ENCODE results near the gene TIMP2.
A peak's percentile ranks its signal among the peaks of the same experiment; 100 is the strongest.

Gene TIMP2

GRCh38 chr17:78921437-78921971 lies 3.7 kb downstream of the TIMP2 start:
- H4K20me1 ChIP-seq = peaks cover 3 to 70% (median 43%) of the 10 kb centered on the region in 11 experiments; a peak in 17 of 22 replicates
- peaks cover 0 to 30% (median 15%) of the 10 kb centered on the region in 11 experiments; a peak in 12 of 22 replicates for H3K36me3 ChIP-seq
- H3K9me3 ChIP-seq (replicated peaks in 1 of 11) = no peaks in the 10 kb centered on the region
- TF ChIP-seq Cebpa-rat (IDR thresholded peaks at IDR 0.05) = no peak
- peak overlapping the region in 8 of 11 experiments; percentile 12 to 99 (median 72); a peak in 11 of 22 replicates for H3K27ac ChIP-seq
- H3K4me2 ChIP-seq = peak overlapping the region; percentile 92 to 100 (median 99)
- peak overlapping the region in 10 of 11 experiments; percentile 9 to 59 (median 34); a peak in 13 of 22 replicates for H3K9ac ChIP-seq
- H3K4me3 ChIP-seq = 0 out of 20 replicates have a peak overlapping the region, but pooled peaks of 1 of the 10 experiments have one; percentile 85
- H3K27me3 ChIP-seq = no peaks in the 10 kb centered on the region
- peaks cover 73 to 86% (median 84%) of the 10 kb centered on the region in 10 experiments for H3K4me1 ChIP-seq

DNA sequence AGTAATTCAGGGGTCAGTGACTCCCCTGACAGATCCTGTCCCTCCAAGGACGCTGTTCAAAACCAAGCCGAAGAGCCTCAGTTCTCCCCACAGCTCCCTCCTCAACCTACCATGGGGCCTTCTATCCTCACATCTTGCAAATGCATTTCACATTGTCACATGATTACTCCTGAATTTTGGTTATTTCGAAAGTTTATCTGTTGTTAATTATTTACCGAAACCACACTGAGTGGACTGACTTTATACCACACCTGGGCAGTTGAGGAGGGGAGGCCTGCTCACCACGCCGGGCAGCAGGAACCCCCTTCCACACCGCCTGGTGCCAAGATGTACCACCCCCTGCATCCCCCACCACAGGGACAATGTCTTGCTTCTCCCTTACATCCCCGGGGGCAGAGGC lies 4.7 kb downstream of the TIMP2 start:
- Histone ChIP-seq H3K9ac (peak overlapping the region; percentile 15 to 59 (median 33); a peak in 14 of 22 replicates), H3K27ac (peak overlapping the region in 9 of 11 experiments; percentile 10 to 99 (median 97); a peak in 14 of 22 replicates)
- TF ChIP-seq Cebpa-rat (IDR thresholded peaks at IDR 0.05) = no peak

GRCh38 chr17:78919861-78920450 lies 5.2 kb downstream of the TIMP2 start:
- TF ChIP-seq Cebpa-rat (IDR thresholded peaks at IDR 0.05) = no peak
- peak overlapping the region in 9 of 11 experiments; percentile 10 to 99 (median 97); a peak in 13 of 22 replicates for H3K27ac ChIP-seq
- no peak overlapping the region for H3K4me3 ChIP-seq
- no peaks in the 10 kb centered on the region for H3K9me3 ChIP-seq (replicated peaks in 1 of 11)
- H3K9ac ChIP-seq = peak overlapping the region in 10 of 11 experiments; percentile 15 to 59 (median 33); a peak in 12 of 22 replicates
- no peaks in the 10 kb centered on the region for H3K27me3 ChIP-seq
- peak overlapping the region; percentile 92 to 100 (median 99) for H3K4me2 ChIP-seq
- H3K36me3 ChIP-seq = peaks cover 0 to 30% (median 15%) of the 10 kb centered on the region in 11 experiments; a peak in 13 of 22 replicates
- peaks cover 3 to 79% (median 43%) of the 10 kb centered on the region in 11 experiments; a peak in 17 of 22 replicates for H4K20me1 ChIP-seq
- peaks cover 80 to 91% (median 91%) of the 10 kb centered on the region in 10 experiments for H3K4me1 ChIP-seq

More for the DNA sequence above, 4.7 kb downstream of the TIMP2 start:
- H3K36me3 ChIP-seq = peaks cover 0 to 30% (median 15%) of the 10 kb centered on the region in 11 experiments; a peak in 13 of 22 replicates
- H3K9me3 ChIP-seq (replicated peaks in 1 of 11) = no peaks in the 10 kb centered on the region
- no peaks in the 10 kb centered on the region for H3K27me3 ChIP-seq
- peaks cover 3 to 75% (median 43%) of the 10 kb centered on the region in 11 experiments; a peak in 17 of 22 replicates for H4K20me1 ChIP-seq
- peak overlapping the region; percentile 92 to 100 (median 99) for H3K4me2 ChIP-seq
- peaks cover 75 to 86% (median 85%) of the 10 kb centered on the region in 10 experiments for H3K4me1 ChIP-seq
- H3K4me3 ChIP-seq = no peak overlapping the region

GRCh38 chr17:78918979-78919378 lies 6.2 kb downstream of the TIMP2 start:
- H3K9ac ChIP-seq = peak overlapping the region in 10 of 11 experiments; percentile 5 to 96 (median 64); a peak in 15 of 22 replicates
- TF ChIP-seq Cebpa-rat (IDR thresholded peaks at IDR 0.05) = no peak
- H3K4me1 ChIP-seq = peaks cover 90 to 99% (median 98%) of the 10 kb centered on the region in 10 experiments
- peaks cover 2 to 83% (median 40%) of the 10 kb centered on the region in 11 experiments; a peak in 17 of 22 replicates for H4K20me1 ChIP-seq
- no peaks in the 10 kb centered on the region for H3K9me3 ChIP-seq (replicated peaks in 1 of 11)
- H3K4me2 ChIP-seq = peak overlapping the region; percentile 31 to 100 (median 98)
- peak overlapping the region in 2 of 10 experiments; percentile 12 to 19; a peak in 2 of 20 replicates for H3K4me3 ChIP-seq
- peak overlapping the region in 10 of 11 experiments; percentile 51 to 99 (median 97); a peak in 18 of 22 replicates for H3K27ac ChIP-seq
- peaks cover 0 to 30% (median 15%) of the 10 kb centered on the region in 11 experiments; a peak in 13 of 22 replicates for H3K36me3 ChIP-seq
- no peaks in the 10 kb centered on the region for H3K27me3 ChIP-seq

DNA sequence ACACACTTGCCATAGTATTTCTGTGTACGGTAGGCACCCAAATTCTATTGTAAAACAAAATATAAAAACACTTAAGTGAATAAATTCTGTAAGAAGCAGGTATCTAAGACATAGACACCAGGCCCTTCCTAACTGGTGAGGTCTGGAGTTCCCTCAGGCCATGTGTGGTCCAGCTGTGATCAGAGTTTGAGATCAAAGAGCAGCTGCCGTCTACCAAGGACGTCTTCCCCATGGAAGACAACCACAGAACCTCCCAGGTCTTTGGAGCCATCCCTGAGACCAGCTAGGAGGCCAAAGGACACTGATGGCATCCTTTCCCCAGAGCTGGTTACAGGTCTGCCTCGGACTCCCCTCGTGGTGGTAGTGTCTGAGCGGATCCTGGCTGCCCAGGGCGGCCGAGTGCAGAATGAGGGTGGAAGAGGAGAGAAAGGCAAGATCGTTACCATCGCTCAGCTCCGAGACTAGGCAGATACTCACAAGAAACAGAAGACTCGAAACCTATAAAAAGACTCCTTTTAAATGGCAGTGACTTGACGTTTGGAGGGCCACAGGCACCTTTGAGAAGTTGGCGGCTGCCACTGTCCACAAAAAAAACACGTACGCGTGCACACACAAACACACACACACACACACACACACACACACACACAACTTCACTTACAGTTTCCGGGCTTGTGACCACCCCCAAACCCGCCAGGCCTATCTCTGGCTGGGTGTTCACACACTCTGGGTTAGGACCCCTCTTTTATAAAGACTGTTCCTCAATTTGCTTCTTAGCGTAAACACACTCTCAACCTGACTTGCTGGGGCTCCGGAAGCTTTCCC lies 7.5 kb downstream of the TIMP2 start:
- peaks cover 0 to 84% (median 29%) of the 10 kb centered on the region in 11 experiments; a peak in 16 of 22 replicates for H4K20me1 ChIP-seq
- H3K4me3 ChIP-seq = peak overlapping the region in 5 of 10 experiments; percentile 18 to 65 (median 25); a peak in 5 of 20 replicates
- peaks cover 97 to 100% (median 98%) of the 10 kb centered on the region in 10 experiments for H3K4me1 ChIP-seq
- peaks cover 0 to 36% (median 16%) of the 10 kb centered on the region in 11 experiments; a peak in 14 of 22 replicates for H3K36me3 ChIP-seq
- no peaks in the 10 kb centered on the region for H3K27me3 ChIP-seq
- peak overlapping the region; percentile 92 to 100 (median 99) for H3K4me2 ChIP-seq
- peak overlapping the region; percentile 48 to 96 (median 67); a peak in 20 of 22 replicates for H3K9ac ChIP-seq
- peak overlapping the region; percentile 37 to 99 (median 97); a peak in 21 of 22 replicates for H3K27ac ChIP-seq
- H3K9me3 ChIP-seq (replicated peaks in 1 of 11) = no peaks in the 10 kb centered on the region
- TF ChIP-seq Cebpa-rat (IDR thresholded peaks at IDR 0.05) = no peak

DNA sequence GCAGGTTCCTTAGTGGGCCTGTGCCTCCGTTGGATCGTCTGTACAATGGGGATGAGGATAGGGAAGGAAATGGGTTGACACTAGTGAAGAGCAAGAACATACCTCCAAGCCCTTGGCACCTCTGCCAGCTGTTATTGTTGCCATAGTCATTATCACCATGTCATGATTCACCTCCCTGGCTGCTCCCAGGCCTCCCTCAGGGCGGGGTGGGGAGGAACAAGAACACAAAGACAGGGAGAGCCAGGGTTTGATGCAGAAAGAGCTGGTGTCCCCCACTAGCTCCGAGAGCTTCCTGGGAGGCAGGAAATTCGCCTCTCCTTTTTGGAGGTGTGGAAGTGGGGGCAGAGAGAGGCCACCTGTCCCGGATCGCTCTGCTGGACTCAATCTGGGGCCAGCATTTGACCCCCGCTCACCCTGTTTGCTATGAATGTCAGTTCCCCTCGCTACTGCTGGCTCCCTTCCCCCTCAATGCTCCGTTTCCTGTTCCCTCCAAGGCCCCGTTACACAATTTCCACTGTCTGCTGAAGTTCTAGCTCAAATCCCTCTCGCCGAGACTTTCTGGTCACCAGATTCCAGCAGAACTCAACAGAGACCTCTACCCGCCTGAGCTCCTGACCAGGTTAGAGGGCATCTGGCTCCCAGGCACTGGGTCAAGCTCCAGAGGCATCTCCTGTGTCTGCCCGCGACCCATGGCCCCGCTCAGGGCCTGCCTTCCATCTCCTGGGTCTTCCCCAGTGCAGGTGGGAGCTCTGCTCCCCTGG lies 9.1 kb downstream of the TIMP2 start:
- peak overlapping the region; percentile 91 to 100 (median 98) for H3K4me2 ChIP-seq
- peak overlapping the region; percentile 81 to 99 (median 97) for H3K27ac ChIP-seq
- peak overlapping the region; percentile 82 to 96 (median 91) for H3K9ac ChIP-seq
- peaks cover 0 to 36% (median 14%) of the 10 kb centered on the region in 11 experiments; a peak in 14 of 22 replicates for H3K36me3 ChIP-seq
- peaks cover 0 to 82% (median 13%) of the 10 kb centered on the region in 11 experiments; a peak in 12 of 22 replicates for H4K20me1 ChIP-seq
- H3K9me3 ChIP-seq (replicated peaks in 1 of 11) = no peaks in the 10 kb centered on the region
- peak in 10 of 11 experiments; percentile 41 to 89 (median 82); a peak in 16 of 22 replicates for TF ChIP-seq Cebpa-rat (IDR thresholded peaks at IDR 0.05)
- H3K4me3 ChIP-seq = peak overlapping the region; percentile 43 to 77 (median 62)
- peaks cover 92 to 100% (median 98%) of the 10 kb centered on the region in 10 experiments for H3K4me1 ChIP-seq
- H3K27me3 ChIP-seq = no peaks in the 10 kb centered on the region

DNA sequence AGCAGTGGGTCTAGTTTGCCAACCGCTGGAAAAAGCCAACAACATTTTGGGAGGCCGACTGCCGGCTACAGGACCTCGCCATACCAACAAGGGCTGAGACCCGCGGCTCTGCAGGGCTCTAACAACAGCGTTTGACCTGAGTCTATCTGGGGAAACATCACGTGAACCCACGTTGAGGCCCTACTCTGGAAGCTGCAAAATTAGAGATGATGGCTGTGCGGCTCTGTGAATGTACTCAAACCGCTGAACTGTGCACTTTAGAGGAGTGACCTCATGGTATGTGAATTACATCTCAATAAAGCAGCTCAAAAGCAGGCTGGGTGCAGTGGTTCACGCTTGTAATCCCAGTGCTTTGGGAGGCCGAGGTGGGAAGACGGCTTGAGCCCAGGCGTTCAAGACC lies 12.1 kb downstream of the TIMP2 start:
- peak overlapping the region; percentile 6 to 99 (median 76); a peak in 18 of 22 replicates for H3K27ac ChIP-seq
- TF ChIP-seq Cebpa-rat (IDR thresholded peaks at IDR 0.05) = no peak
- H3K4me3 ChIP-seq = no peak overlapping the region
- peaks cover 68 to 99% (median 86%) of the 10 kb centered on the region in 10 experiments for H3K4me1 ChIP-seq
- H3K4me2 ChIP-seq = peak overlapping the region; percentile 52 to 100 (median 97)
- peak overlapping the region in 10 of 11 experiments; percentile 5 to 64 (median 49); a peak in 11 of 22 replicates for H3K9ac ChIP-seq
- no peaks in the 10 kb centered on the region for H3K9me3 ChIP-seq (replicated peaks in 1 of 11)
- no peaks in the 10 kb centered on the region for H3K27me3 ChIP-seq
- peaks cover 0 to 79% (median 15%) of the 10 kb centered on the region in 11 experiments; a peak in 12 of 22 replicates for H4K20me1 ChIP-seq
- peaks cover 0 to 37% (median 14%) of the 10 kb centered on the region in 11 experiments; a peak in 15 of 22 replicates for H3K36me3 ChIP-seq

Data from BLaER1 treated with 17β-estradiol and CSF1 and Interleukin-3, amounts not matched to agents 10 nM and 100 nM (cell line).